ENCODE measurements around the gene RFX3. TPM values are rescaled to one million over a fixed set of nuclear protein-coding genes. Genes with fewer than 3 reads are reported as not detected.

The RFX3 gene
- total RNA-seq, 1 experiment from 2014 or later = 8.4 TPM

- POLR2A ChIA-PET (ENCODE audit: unreplicated experiment) = no interaction called here
- H3K9me2 ChIP-seq (ENCODE audit: insufficient read depth) = no peaks in the 10 kb centered on the region
- H3K36me3 ChIP-seq (ENCODE audit: low read depth) = no peaks in the 10 kb centered on the region
- no peak overlapping the region for H3K4me3 ChIP-seq
- H3K9me3 ChIP-seq (ENCODE audit: insufficient read depth, low read depth) = no peaks in the 10 kb centered on the region
- no peaks in the 10 kb centered on the region for H3F3A ChIP-seq (ENCODE audit: insufficient read depth, low read depth)
- H3K27me3 ChIP-seq (ENCODE audit: insufficient read depth, low read depth) = no peaks in the 10 kb centered on the region
- intact Hi-C loops (cut with micrococcal nuclease; ENCODE audit: unreplicated experiment) = no loop called here
- no peak overlapping the region for H2AFZ ChIP-seq
- no peaks in the 10 kb centered on the region for H3K4me1 ChIP-seq (replicated peaks; ENCODE audit: insufficient read depth)
- no TSS peak for BruUV-seq (replicated peaks)
- CTCF ChIA-PET = no interaction called here
- TF ChIP-seq CTCF (conservative IDR thresholded peaks at IDR 0.05) = no peak
- no peak for TF ChIP-seq EZH2 (IDR thresholded peaks at IDR 0.05; ENCODE audit: low read depth)
- H3K4me2 ChIP-seq = no peak overlapping the region
- H3K79me2 ChIP-seq (ENCODE audit: low read depth) = no peaks in the 10 kb centered on the region
- no peaks in the 10 kb centered on the region for H4K20me1 ChIP-seq (ENCODE audit: insufficient read depth)
- no peak for DNase-seq
- no peak overlapping the region for H3K27ac ChIP-seq
Measured at GRCh38 chr9:3433754-3434153, 92.0 kb downstream of the RFX3 start.

GRCh38 chr9:3433066-3433465, 92.7 kb downstream of the RFX3 start:
- no TSS peak for BruUV-seq (replicated peaks)
- intact Hi-C loops (cut with micrococcal nuclease; ENCODE audit: unreplicated experiment) = no loop called here
- Histone ChIP-seq H3K9me2 (ENCODE audit: insufficient read depth) (no peaks in the 10 kb centered on the region), H3K27me3 (ENCODE audit: insufficient read depth, low read depth) (no peaks in the 10 kb centered on the region), H3K9me3 (ENCODE audit: insufficient read depth, low read depth) (no peaks in the 10 kb centered on the region), H3K4me1 (replicated peaks; ENCODE audit: insufficient read depth) (no peaks in the 10 kb centered on the region), H3K4me2 (no peak overlapping the region), H3K36me3 (ENCODE audit: low read depth) (no peaks in the 10 kb centered on the region), H3K4me3 (no peak overlapping the region), H3F3A (ENCODE audit: insufficient read depth, low read depth) (no peaks in the 10 kb centered on the region), H3K27ac (no peak overlapping the region), H2AFZ (no peak overlapping the region), H3K79me2 (ENCODE audit: low read depth) (no peaks in the 10 kb centered on the region), H4K20me1 (ENCODE audit: insufficient read depth) (no peaks in the 10 kb centered on the region)
- CTCF ChIA-PET = no interaction called here
- DNase-seq = no peak
- POLR2A ChIA-PET (ENCODE audit: unreplicated experiment) = no interaction called here
- no peak for TF ChIP-seq CTCF (conservative IDR thresholded peaks at IDR 0.05)
- TF ChIP-seq EZH2 (IDR thresholded peaks at IDR 0.05; ENCODE audit: low read depth) = no peak

GRCh38 chr9:3431890-3432289, 93.9 kb downstream of the RFX3 start:
- H3K27me3 ChIP-seq (ENCODE audit: insufficient read depth, low read depth) = no peaks in the 10 kb centered on the region
- H3K79me2 ChIP-seq (ENCODE audit: low read depth) = no peaks in the 10 kb centered on the region
- intact Hi-C loops (cut with micrococcal nuclease; ENCODE audit: unreplicated experiment) = no loop called here
- H3K9me3 ChIP-seq (ENCODE audit: insufficient read depth, low read depth) = no peaks in the 10 kb centered on the region
- no peak for TF ChIP-seq EZH2 (IDR thresholded peaks at IDR 0.05; ENCODE audit: low read depth)
- TF ChIP-seq CTCF (conservative IDR thresholded peaks at IDR 0.05) = no peak
- no peak overlapping the region for H3K4me3 ChIP-seq
- DNase-seq = no peak
- no peaks in the 10 kb centered on the region for H3K36me3 ChIP-seq (ENCODE audit: low read depth)
- no peaks in the 10 kb centered on the region for H3F3A ChIP-seq (ENCODE audit: insufficient read depth, low read depth)
- H3K4me1 ChIP-seq (replicated peaks; ENCODE audit: insufficient read depth) = no peaks in the 10 kb centered on the region
- ChIA-PET CTCF (no interaction called here), POLR2A (ENCODE audit: unreplicated experiment) (no interaction called here)
- H3K9me2 ChIP-seq (ENCODE audit: insufficient read depth) = no peaks in the 10 kb centered on the region
- H3K27ac ChIP-seq = no peak overlapping the region
- no peak overlapping the region for H3K4me2 ChIP-seq
- no peak overlapping the region for H2AFZ ChIP-seq
- BruUV-seq (replicated peaks) = no TSS peak
- no peaks in the 10 kb centered on the region for H4K20me1 ChIP-seq (ENCODE audit: insufficient read depth)

All from PC-9 (cell line).